ENCODE measurements around the gene GMIP. TPM values are rescaled to one million over a fixed set of nuclear protein-coding genes. Genes with fewer than 3 reads are reported as not detected.
A peak's percentile ranks its signal among the peaks of the same experiment; 100 is the strongest.

Gene GMIP
- total RNA-seq, 1 donor from 2014 or later = 32.4 TPM

DNA sequence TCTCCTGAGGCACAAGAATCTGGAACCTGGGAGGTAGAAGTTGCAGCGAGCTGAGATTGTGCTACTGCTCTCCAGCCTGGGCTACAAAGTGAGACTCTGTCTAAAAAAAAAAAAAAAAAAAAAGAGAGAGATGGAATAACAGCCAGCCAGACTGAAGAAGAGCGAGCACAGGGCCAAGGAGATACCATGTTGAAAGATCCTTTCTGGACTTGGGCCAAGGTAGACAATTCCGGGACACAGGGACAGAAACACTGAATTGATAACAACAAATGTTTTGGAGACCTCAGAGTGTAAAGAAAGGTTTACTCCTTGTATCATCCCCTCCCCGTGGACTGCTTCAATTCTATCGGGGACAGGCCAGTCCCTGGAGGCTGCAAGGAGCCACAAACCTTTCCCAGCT lies 20.1 kb downstream of the GMIP start:
- no peak overlapping the region for H3K4me3 Mint-ChIP-seq (ENCODE audit: unreplicated experiment)
- no peaks in the 10 kb centered on the region for H3K9me3 ChIP-seq (ENCODE audit: insufficient read depth, low read depth, low read length)
- H3K36me3 Mint-ChIP-seq (ENCODE audit: low read depth, unreplicated experiment) = peaks cover 13% of the 10 kb centered on the region
- H4K20me1 ChIP-seq (ENCODE audit: insufficient read depth, low read length) = no peaks in the 10 kb centered on the region
- no peak for DNase-seq (ENCODE audit: low read depth)
- no peak overlapping the region for H3K4me2 ChIP-seq (ENCODE audit: low read length)
- H3K4me3 ChIP-seq (ENCODE audit: insufficient read depth, low read depth, low read length) = no peak overlapping the region
- H3K27ac Mint-ChIP-seq (ENCODE audit: unreplicated experiment) = no peak overlapping the region
- TF ChIP-seq EZH2 (IDR thresholded peaks at IDR 0.05; ENCODE audit: insufficient read depth, low read length) (no peak), CTCF (IDR thresholded peaks at IDR 0.05; ENCODE audit: insufficient read depth, low read depth, low read length) (no peak)
- no peaks in the 10 kb centered on the region for H3K27me3 ChIP-seq (ENCODE audit: insufficient read depth, low read length)
- no peak overlapping the region for H2AFZ ChIP-seq (ENCODE audit: low read depth, low read length)
- no peaks in the 10 kb centered on the region for H3K36me3 ChIP-seq (ENCODE audit: insufficient read depth, low read length)
- no peaks in the 10 kb centered on the region for H3K27me3 Mint-ChIP-seq (ENCODE audit: low read depth, unreplicated experiment)
- H3K79me2 ChIP-seq (ENCODE audit: insufficient read depth, low read length) = no peaks in the 10 kb centered on the region
- H3K4me1 ChIP-seq (ENCODE audit: insufficient read depth, low read length) = peaks cover 8% of the 10 kb centered on the region
- H3K4me1 Mint-ChIP-seq (ENCODE audit: low read depth, unreplicated experiment) = peaks cover 2% of the 10 kb centered on the region
- FAIRE-seq = no peak
- no peak overlapping the region for H3K9ac ChIP-seq (ENCODE audit: low read length)
- no peaks in the 10 kb centered on the region for H3K9me3 Mint-ChIP-seq (ENCODE audit: unreplicated experiment)
- H3K27ac ChIP-seq (ENCODE audit: low read depth, low read length) = no peak overlapping the region

DNA sequence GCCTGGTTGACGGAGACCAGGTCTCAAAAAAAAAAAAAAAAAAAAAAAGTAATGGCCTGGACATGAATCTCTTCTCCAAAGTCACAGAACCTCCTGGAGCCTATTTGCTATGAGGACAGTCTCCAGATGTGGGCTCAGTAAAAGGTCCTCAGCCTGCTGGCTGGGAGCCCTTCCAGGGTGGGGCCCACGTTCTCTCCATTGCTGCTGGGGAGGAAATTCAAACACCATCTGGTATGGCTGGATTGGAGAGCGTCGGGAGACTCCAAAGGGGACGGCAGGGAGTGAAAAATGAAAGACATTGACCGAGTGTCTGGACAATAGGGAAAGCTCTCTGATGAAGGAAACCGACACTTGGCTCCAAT lies 23.6 kb downstream of the GMIP start:
- Mint-ChIP-seq H3K27ac (ENCODE audit: unreplicated experiment) (no peak overlapping the region), H3K4me1 (ENCODE audit: low read depth, unreplicated experiment) (peaks cover 2% of the 10 kb centered on the region), H3K27me3 (ENCODE audit: low read depth, unreplicated experiment) (peaks cover 5% of the 10 kb centered on the region), H3K36me3 (ENCODE audit: low read depth, unreplicated experiment) (peaks cover 16% of the 10 kb centered on the region), H3K9me3 (ENCODE audit: unreplicated experiment) (no peaks in the 10 kb centered on the region), H3K4me3 (ENCODE audit: unreplicated experiment) (no peak overlapping the region)
- Histone ChIP-seq H3K79me2 (ENCODE audit: insufficient read depth, low read length) (no peaks in the 10 kb centered on the region), H3K4me1 (ENCODE audit: insufficient read depth, low read length) (peaks cover 5% of the 10 kb centered on the region), H3K27me3 (ENCODE audit: insufficient read depth, low read length) (peaks cover 4% of the 10 kb centered on the region), H3K27ac (ENCODE audit: low read depth, low read length) (no peak overlapping the region), H3K4me3 (ENCODE audit: insufficient read depth, low read depth, low read length) (no peak overlapping the region), H3K9me3 (ENCODE audit: insufficient read depth, low read depth, low read length) (no peaks in the 10 kb centered on the region), H3K36me3 (ENCODE audit: insufficient read depth, low read length) (no peaks in the 10 kb centered on the region), H3K9ac (ENCODE audit: low read length) (no peak overlapping the region), H4K20me1 (ENCODE audit: insufficient read depth, low read length) (no peaks in the 10 kb centered on the region), H2AFZ (ENCODE audit: low read depth, low read length) (no peak overlapping the region), H3K4me2 (ENCODE audit: low read length) (no peak overlapping the region)
- no peak for FAIRE-seq
- no peak for TF ChIP-seq CTCF (IDR thresholded peaks at IDR 0.05; ENCODE audit: insufficient read depth, low read depth, low read length)
- TF ChIP-seq EZH2 (IDR thresholded peaks at IDR 0.05; ENCODE audit: insufficient read depth, low read length) = no peak
- DNase-seq (ENCODE audit: low read depth) = no peak

DNA sequence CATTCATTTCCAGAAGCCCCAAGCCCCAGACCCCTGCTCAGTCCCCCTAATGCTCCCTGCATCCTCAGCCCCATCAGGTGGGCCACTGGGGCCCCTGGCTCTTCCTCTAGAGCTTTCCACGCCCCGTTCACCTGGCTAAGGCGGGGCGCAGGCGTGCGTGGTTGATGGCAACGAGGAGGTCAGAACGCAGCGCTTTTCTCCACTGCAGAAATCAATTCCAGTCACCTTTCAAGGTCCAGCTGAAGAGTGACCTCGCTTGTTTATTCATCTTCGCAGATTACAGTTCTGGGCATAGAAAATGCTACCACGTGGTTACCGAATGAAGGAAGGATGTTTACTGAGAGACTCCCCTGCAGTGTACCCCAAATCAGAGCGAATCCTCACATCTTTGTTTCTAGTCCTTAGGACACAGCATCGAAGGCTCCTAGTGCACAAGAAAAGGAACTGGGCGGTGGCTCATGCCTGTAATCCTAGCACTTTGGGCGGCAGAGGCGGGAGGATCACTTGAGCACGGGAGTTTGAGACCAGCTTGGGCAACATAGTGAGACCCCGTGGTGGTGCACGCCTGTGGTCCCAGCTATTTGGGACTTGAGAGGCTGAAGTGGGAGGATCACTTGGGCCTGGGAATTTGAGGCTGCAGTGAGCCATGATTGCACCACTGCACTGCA lies 24.1 kb downstream of the GMIP start:
- Mint-ChIP-seq H3K27ac (ENCODE audit: unreplicated experiment) (no peak overlapping the region), H3K36me3 (ENCODE audit: low read depth, unreplicated experiment) (peaks cover 16% of the 10 kb centered on the region), H3K4me3 (ENCODE audit: unreplicated experiment) (no peak overlapping the region), H3K27me3 (ENCODE audit: low read depth, unreplicated experiment) (peaks cover 5% of the 10 kb centered on the region), H3K4me1 (ENCODE audit: low read depth, unreplicated experiment) (peaks cover 2% of the 10 kb centered on the region), H3K9me3 (ENCODE audit: unreplicated experiment) (no peaks in the 10 kb centered on the region)
- peak overlapping the region; percentile 86 for H2AFZ ChIP-seq (ENCODE audit: low read depth, low read length)
- H3K27ac ChIP-seq (ENCODE audit: low read depth, low read length) = no peak overlapping the region
- no peaks in the 10 kb centered on the region for H3K79me2 ChIP-seq (ENCODE audit: insufficient read depth, low read length)
- H3K27me3 ChIP-seq (ENCODE audit: insufficient read depth, low read length) = peaks cover 4% of the 10 kb centered on the region
- H3K9me3 ChIP-seq (ENCODE audit: insufficient read depth, low read depth, low read length) = no peaks in the 10 kb centered on the region
- H3K4me1 ChIP-seq (ENCODE audit: insufficient read depth, low read length) = peaks cover 5% of the 10 kb centered on the region
- H4K20me1 ChIP-seq (ENCODE audit: insufficient read depth, low read length) = no peaks in the 10 kb centered on the region
- no peak for FAIRE-seq
- H3K4me3 ChIP-seq (ENCODE audit: insufficient read depth, low read depth, low read length) = no peak overlapping the region
- no peaks in the 10 kb centered on the region for H3K36me3 ChIP-seq (ENCODE audit: insufficient read depth, low read length)
- H3K9ac ChIP-seq (ENCODE audit: low read length) = peak overlapping the region; percentile 18
- TF ChIP-seq EZH2 (IDR thresholded peaks at IDR 0.05; ENCODE audit: insufficient read depth, low read length) (no peak), CTCF (IDR thresholded peaks at IDR 0.05; ENCODE audit: insufficient read depth, low read depth, low read length) (no peak)
- DNase-seq (ENCODE audit: low read depth) = no peak
- peak overlapping the region; percentile 83 for H3K4me2 ChIP-seq (ENCODE audit: low read length)

Data from astrocyte (in vitro differentiated cells and primary cell).